KOPT-K1 (cell line): Measurements from ENCODE around the gene VPS51.

Experiments used
- H3K27ac ChIP-seq: fragments of 200-600 bp; sonication (generic); 2 replicates; pipeline ENCODE4 v1.5.1; 2016; ENCODE audit warnings: antibody characterized with exemption, mild to moderate bottlenecking, low read depth, low read length; ENCODE audit not compliant: poor library complexity, severe bottlenecking
- H3K36me3 ChIP-seq: fragments of 200-600 bp; sonication (generic); 2 replicates; pipeline ENCODE4 v1.5.1; 2017; ENCODE audit warnings: antibody characterized with exemption, mild to moderate bottlenecking, low read length, moderate library complexity; ENCODE audit not compliant: insufficient read depth
- H3K9me3 ChIP-seq: fragments of 200-600 bp; sonication (generic); 2 replicates; pipeline ENCODE4 v1.5.1; 2017; ENCODE audit warnings: antibody characterized with exemption, low read length, mild to moderate bottlenecking; ENCODE audit not compliant: insufficient read depth, poor library complexity, severe bottlenecking

Gene VPS51

GRCh38 chr11:65095974-65096806, at the start of gene VPS51:
TSS of gene VPS51 (plus strand) at chr11:65096214. CDS start at chr11:65096251, 37 bp downstream.
- peak within 1 kb of the TSS; percentile 82 for H3K27ac ChIP-seq
- no peaks in the 10 kb centered on the region for H3K9me3 ChIP-seq
- peaks cover 25% of the 10 kb centered on the region for H3K36me3 ChIP-seq

GRCh38 chr11:65047581-65048422, 48.2 kb upstream of the VPS51 start:
- peaks cover 43% of the 10 kb centered on the region for H3K36me3 ChIP-seq
- no peaks in the 10 kb centered on the region for H3K9me3 ChIP-seq
- no peak overlapping the region for H3K27ac ChIP-seq

GRCh38 chr11:65051398-65051858, 44.6 kb upstream of the VPS51 start:
- Histone ChIP-seq H3K36me3 (peaks cover 9% of the 10 kb centered on the region; the same call in 1 of the 2 replicates), H3K27ac (no peak overlapping the region), H3K9me3 (no peaks in the 10 kb centered on the region)

DNA sequence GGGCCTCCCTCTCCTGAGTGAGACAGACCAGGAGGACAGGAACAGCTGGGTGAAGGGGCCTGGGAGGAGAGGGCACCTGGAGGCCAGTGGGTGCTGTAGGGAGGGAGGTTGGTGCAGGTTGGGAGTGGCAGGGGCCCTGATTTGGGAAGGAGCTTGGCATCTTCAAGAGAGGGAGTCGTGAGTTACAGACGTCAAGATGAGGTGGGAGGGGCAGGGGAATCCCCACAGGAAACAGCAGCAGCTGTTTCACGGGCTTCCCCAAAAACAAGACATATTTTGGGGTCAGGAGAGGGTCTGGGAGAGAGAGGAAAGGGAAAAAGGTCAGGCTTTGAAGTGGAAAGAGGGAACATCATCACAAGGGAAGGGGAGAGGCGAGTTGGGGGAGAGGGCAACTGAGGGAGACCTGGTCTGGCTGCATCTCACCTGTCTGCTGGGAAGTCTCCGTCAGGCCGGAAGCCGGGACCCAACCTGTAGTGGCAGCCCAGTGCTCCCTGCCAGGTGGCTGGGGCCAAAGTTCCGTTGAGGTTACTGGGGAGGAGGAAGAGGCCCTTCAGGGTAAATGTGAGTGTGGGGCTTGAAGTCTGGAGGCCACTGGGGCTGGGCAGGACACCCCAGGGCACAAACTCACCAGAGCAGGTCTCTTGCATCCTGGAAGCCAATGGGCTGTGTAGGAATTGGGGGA, 42.0 kb upstream of the VPS51 start:
- Histone ChIP-seq H3K36me3 (no peaks in the 10 kb centered on the region), H3K27ac (no peak overlapping the region), H3K9me3 (no peaks in the 10 kb centered on the region)

DNA sequence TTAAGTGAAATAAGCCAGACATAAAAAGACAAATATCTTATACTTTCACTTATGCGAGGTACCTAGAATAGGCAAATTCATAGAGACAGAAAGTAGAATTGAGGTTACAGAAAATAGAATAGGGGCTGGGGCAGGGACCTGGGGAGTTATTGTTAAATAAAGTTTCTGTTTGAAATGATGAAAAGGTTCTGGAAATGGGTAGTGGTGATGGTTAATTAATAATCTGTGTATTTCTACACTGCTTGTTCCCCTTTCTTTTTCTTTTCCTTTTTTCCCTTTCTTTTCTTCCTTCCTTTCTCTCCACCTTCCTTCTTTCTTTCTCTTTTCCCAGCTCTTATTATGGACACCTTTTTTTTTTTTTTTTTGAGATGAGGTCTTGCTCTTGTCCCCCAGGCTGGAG, 40.5 kb upstream of the VPS51 start:
- no peaks in the 10 kb centered on the region for H3K9me3 ChIP-seq
- no peaks in the 10 kb centered on the region for H3K36me3 ChIP-seq
- H3K27ac ChIP-seq: no peak overlapping the region

- no peaks in the 10 kb centered on the region for H3K36me3 ChIP-seq
- H3K27ac ChIP-seq: no peak overlapping the region
- H3K9me3 ChIP-seq: no peaks in the 10 kb centered on the region
Measured at GRCh38 chr11:65056999-65057398, 39.0 kb upstream of the VPS51 start.

DNA sequence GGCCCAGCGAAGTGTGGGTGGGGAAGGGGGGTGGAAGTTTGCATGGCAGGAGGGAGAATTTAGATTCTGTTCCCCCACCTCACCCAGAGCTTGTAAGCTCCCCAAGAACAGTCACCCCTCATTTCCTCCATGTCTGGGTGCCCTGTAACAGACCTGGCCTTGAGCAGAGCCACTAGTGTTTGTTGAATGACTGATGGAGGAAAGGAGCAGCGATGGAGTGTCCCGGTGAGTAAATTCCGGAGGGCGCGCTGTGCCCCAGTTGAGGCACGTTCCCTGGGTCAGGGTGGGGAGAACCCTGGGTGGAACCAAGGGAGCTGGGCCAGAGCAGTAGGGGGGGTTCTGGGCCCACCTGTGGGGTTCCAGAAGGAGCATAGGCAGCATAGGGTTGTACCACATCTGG, 38.5 kb upstream of the VPS51 start:
- no peak overlapping the region for H3K27ac ChIP-seq

DNA sequence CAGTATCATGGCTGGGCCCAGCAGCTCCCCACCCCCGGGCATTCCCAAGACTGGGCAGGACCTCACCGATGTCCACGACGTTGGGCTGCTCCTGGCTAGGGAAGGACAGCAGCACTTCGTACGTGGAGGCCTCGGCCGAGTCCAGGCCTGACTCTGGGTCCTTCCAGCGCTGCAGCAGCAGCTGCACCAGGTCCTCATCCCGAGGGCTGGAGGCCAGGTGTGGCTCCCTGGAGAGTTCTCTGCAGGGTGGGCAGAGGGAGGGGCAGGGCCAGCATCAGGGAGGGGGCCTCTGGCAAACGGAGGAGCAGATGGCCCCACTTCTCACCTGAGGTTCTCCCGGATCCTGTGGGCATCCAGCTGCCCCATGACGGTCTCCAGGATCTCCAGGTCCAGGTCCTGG, 38.0 kb upstream of the VPS51 start:
- Histone ChIP-seq H3K27ac (no peak overlapping the region), H3K36me3 (no peaks in the 10 kb centered on the region), H3K9me3 (no peaks in the 10 kb centered on the region)

More for the DNA sequence above, 38.5 kb upstream of the VPS51 start:
- Histone ChIP-seq H3K9me3 (no peaks in the 10 kb centered on the region), H3K36me3 (no peaks in the 10 kb centered on the region)

GRCh38 chr11:65058419-65059054, 37.5 kb upstream of the VPS51 start, which contains the start of gene NAALADL1:
TSS of gene NAALADL1 (minus strand) at chr11:65058553. CDS start at chr11:65058521, 32 bp downstream.
- Histone ChIP-seq H3K27ac (no peak within 1 kb of the TSS), H3K9me3 (no peaks in the 10 kb centered on the region), H3K36me3 (no peaks in the 10 kb centered on the region)

- Histone ChIP-seq H3K27ac (no peak overlapping the region), H3K9me3 (no peaks in the 10 kb centered on the region), H3K36me3 (no peaks in the 10 kb centered on the region)
Measured at GRCh38 chr11:65059523-65059922, 36.5 kb upstream of the VPS51 start.

DNA sequence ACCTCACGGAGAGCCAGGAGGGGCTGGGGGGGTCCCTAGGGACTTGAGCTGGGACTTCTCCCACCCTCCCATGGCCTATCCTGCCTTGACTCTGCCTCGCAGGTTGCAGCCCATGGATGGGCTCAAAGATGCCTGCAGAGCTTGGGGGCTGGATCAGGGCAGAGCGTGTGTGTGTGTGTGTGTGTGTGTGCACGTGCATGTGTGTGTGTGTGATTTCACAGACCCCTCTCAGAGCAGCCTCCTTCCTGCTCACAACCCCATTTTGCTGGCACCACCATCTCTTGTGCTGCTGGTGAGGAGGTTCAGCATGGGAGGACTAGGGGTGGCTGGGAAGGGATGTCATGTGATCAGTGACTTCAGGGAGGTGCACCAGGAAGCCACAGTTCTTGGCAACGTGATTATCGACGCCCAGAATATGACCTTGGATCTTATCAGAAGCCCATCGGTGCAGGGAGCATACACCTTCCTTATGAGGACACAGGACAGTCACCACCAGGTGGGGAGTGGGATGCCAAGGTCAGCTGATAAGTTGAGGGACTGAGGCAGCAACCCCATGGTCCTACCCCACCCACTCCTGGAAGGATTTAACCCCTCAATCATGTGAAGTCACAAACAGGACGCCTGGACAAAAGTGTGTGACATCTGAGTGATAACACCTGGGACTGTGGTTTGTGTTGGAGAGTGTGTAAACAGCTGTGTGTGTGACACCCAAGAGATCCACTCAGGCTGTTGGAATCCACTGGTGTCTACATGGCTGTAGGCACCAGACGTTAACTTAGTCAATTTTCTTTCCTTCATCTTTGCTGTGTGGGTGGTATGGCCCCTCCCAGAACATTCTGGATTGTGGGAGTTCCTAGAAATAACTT, 35.8 kb upstream of the VPS51 start:
- Histone ChIP-seq H3K36me3 (no peaks in the 10 kb centered on the region), H3K27ac (no peak overlapping the region), H3K9me3 (no peaks in the 10 kb centered on the region)

DNA sequence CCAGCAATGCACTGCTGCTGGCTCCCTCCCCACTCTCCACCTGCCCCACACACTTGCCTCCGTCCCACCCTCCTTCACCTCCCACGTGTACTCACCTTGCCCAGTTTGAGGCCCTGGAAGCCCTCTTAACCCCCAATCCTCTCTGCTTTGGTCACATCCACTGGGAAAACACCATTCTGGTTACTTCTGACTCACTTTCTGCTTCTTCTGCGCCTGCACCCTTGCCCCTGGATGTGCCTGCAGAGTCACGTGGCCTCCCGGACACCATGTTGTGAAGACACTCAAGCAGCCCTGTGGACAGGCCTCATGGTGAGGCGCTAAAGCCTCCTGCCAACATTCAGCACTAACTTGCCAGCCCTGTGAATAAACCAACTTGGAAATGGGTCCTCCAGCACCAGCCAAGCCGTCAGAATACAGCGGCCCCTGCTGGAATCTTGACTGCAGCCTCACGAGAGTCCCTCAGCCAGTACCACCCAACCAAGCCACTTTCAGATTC, 35.1 kb upstream of the VPS51 start:
- Histone ChIP-seq H3K36me3 (no peaks in the 10 kb centered on the region), H3K9me3 (no peaks in the 10 kb centered on the region), H3K27ac (no peak overlapping the region)

DNA sequence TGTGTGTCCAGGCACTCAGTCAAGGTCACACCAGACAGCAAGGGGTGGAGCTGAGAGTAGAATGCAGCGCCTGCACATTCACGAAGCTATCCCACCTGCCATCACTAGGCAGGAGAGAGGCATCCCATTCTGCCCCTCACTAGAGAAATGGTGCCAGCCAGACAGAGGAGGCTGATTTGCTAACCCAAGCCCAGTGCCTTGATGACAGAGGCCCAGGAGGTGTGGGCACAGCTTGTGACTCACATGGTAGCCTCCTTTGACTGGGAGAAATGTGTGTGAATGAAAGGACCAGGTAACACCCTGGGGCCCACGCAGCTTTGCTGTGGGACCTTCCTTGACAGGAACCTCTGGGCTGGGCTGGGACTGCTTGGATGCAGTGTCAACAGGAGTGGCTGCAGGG, 32.5 kb upstream of the VPS51 start:
- H3K36me3 ChIP-seq: no peaks in the 10 kb centered on the region
- H3K27ac ChIP-seq: no peak overlapping the region
- no peaks in the 10 kb centered on the region for H3K9me3 ChIP-seq

GRCh38 chr11:65064847-65065240, 31.2 kb upstream of the VPS51 start:
- Histone ChIP-seq H3K9me3 (no peaks in the 10 kb centered on the region), H3K36me3 (no peaks in the 10 kb centered on the region), H3K27ac (no peak overlapping the region)
